Measurements from ENCODE around the gene HOXD10. TPM values are rescaled to one million over a fixed set of nuclear protein-coding genes. Genes with fewer than 3 reads are reported as not detected.

The HOXD10 gene
- total RNA-seq, 2 experiments from 2014 or later, result not detected

DNA sequence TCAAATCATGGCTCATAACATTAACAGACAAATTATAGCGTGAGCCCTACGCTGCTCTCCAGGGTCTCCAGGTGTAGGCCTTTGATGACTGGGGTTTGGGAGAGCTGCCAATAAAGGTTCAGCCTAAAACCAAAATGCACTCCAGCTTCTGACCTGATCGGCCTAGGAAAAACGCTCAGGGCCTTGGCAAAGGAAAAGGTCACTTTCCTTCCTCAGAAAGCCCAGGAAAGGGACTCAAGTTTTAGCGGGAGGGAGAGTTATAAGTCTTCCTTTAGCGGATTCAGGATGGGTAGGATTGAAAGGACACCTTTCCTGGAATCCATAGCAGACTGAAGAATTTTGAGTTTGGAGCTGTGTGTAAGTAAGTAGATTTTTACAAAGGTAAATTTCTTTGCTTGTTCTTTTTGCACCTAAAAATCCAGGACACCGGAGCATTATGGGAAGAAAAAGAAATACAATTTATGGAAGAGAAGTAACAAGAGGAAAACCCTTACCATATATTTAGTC lies 41.6 kb upstream of the HOXD10 start:
- Mint-ChIP-seq H3K4me1 (ENCODE audit: low read depth) (peaks cover 13% of the 10 kb centered on the region), H3K36me3 (ENCODE audit: low read depth) (peaks cover 14% of the 10 kb centered on the region), H3K4me3 (no peak overlapping the region), H3K27me3 (peaks cover 95% of the 10 kb centered on the region), H3K27ac (no peak overlapping the region), H3K9me3 (peaks cover 16% of the 10 kb centered on the region)
- Histone ChIP-seq H3K4me3 (ENCODE audit: low read length) (no peak overlapping the region), H3K36me3 (ENCODE audit: insufficient read depth, low read length) (no peaks in the 10 kb centered on the region), H3K9me3 (ENCODE audit: control insufficient read depth in 1 of 2, insufficient read depth in 1 of 2, low read length in 2 of 2) (peaks cover 33 to 40% of the 10 kb centered on the region in 2 experiments), H3K27ac (ENCODE audit: low read depth in 1 of 2, low read length in 2 of 2) (no peak overlapping the region), H3K4me1 (ENCODE audit: insufficient read depth, low read length) (peaks cover 15% of the 10 kb centered on the region), H3K27me3 (ENCODE audit: control insufficient read depth in 1 of 2, insufficient read depth in 2 of 2, low read length in 2 of 2) (peaks cover 88 to 95% of the 10 kb centered on the region in 2 experiments)
- TF ChIP-seq, protein P1, sequence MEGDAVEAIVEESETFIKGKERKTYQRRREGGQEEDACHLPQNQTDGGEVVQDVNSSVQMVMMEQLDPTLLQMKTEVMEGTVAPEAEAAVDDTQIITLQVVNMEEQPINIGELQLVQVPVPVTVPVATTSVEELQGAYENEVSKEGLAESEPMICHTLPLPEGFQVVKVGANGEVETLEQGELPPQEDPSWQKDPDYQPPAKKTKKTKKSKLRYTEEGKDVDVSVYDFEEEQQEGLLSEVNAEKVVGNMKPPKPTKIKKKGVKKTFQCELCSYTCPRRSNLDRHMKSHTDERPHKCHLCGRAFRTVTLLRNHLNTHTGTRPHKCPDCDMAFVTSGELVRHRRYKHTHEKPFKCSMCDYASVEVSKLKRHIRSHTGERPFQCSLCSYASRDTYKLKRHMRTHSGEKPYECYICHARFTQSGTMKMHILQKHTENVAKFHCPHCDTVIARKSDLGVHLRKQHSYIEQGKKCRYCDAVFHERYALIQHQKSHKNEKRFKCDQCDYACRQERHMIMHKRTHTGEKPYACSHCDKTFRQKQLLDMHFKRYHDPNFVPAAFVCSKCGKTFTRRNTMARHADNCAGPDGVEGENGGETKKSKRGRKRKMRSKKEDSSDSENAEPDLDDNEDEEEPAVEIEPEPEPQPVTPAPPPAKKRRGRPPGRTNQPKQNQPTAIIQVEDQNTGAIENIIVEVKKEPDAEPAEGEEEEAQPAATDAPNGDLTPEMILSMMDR (IDR thresholded peaks at IDR 0.05), result no peak
- ChIA-PET POLR2A (no interaction called here), CTCF (no interaction called here)
- DNase-seq (no peak), ATAC-seq (ENCODE audit: poor library complexity) (no peak)
- intact Hi-C loops (cut with DNase I, micrococcal nuclease), result loop anchor here (5.0 kb wide), 2 partner anchors 37 to 1758 kb away; no protein-coding TSS in a partner anchor

DNA sequence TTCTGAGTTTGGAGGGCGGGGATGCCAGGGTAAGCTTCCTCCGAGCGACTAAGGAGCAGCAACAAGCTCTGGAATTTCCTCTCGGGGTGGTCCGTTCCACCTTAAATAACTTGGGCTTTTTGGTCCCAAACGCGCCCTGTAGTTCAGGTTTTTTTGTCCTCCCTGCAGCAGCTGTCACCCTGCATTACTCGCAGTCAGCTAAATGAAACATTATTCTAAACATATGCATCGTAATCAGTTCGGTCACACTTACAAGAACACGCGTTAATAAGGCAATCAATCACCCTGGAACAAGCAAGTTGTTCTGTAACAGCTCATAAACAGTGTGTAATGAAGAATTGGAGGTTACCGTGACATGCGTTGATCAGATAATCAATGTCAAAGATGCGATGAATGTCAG lies 41.1 kb upstream of the HOXD10 start:
- CTCF ChIA-PET, result no interaction called here
- peaks cover 84 to 92% of the 10 kb centered on the region in 2 experiments for H3K27me3 ChIP-seq (ENCODE audit: control insufficient read depth in 1 of 2, insufficient read depth in 2 of 2, low read length in 2 of 2)

DNA sequence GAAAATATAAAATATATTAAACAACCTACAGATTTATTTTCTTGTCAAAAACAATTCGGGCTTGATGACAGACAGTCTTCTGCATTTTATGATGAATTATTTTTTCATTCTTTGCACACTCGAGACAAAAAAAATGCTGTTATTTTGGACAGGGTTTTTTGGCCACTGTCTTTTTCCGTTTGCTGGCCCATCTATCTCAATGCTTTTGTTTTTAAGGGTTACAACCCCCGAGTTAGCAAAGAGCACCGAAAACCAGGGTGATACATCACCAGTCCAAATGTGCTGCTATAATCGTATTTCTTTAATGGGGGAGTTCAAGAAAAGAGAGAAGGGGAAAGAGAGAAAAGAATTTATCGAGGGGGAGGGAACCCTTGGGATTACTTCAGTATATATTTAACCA lies 40.5 kb upstream of the HOXD10 start:
- no peak for ATAC-seq (ENCODE audit: poor library complexity)
- Histone ChIP-seq H3K4me1 (ENCODE audit: insufficient read depth, low read length) (peaks cover 22% of the 10 kb centered on the region), H3K4me3 (ENCODE audit: low read length) (no peak overlapping the region), H3K9me3 (ENCODE audit: control insufficient read depth in 1 of 2, insufficient read depth in 1 of 2, low read length in 2 of 2) (peaks cover 41 to 47% of the 10 kb centered on the region in 2 experiments), H3K36me3 (ENCODE audit: insufficient read depth, low read length) (no peaks in the 10 kb centered on the region), H3K27ac (ENCODE audit: low read depth in 1 of 2, low read length in 2 of 2) (no peak overlapping the region), H3K27me3 (ENCODE audit: control insufficient read depth in 1 of 2, insufficient read depth in 2 of 2, low read length in 2 of 2) (peaks cover 84 to 92% of the 10 kb centered on the region in 2 experiments)
- Mint-ChIP-seq H3K4me1 (ENCODE audit: low read depth) (peaks cover 15% of the 10 kb centered on the region), H3K27ac (no peak overlapping the region), H3K36me3 (ENCODE audit: low read depth) (peaks cover 20% of the 10 kb centered on the region), H3K4me3 (no peak overlapping the region), H3K27me3 (peaks cover 88% of the 10 kb centered on the region), H3K9me3 (peaks cover 16% of the 10 kb centered on the region)
- CTCF ChIA-PET, result no interaction called here
- TF ChIP-seq, protein P1 (IDR thresholded peaks at IDR 0.05), result no peak
- intact Hi-C loops (cut with DNase I, micrococcal nuclease), result loop anchor here in 1 of 2 experiments (5.0 kb wide), 1 partner anchor 36 kb away; no protein-coding TSS in a partner anchor
- no peak for DNase-seq
- POLR2A ChIA-PET, result no interaction called here

More for the DNA sequence above, 41.1 kb upstream of the HOXD10 start:
- Histone ChIP-seq H3K9me3 (ENCODE audit: control insufficient read depth in 1 of 2, insufficient read depth in 1 of 2, low read length in 2 of 2) (peaks cover 37 to 41% of the 10 kb centered on the region in 2 experiments), H3K36me3 (ENCODE audit: insufficient read depth, low read length) (no peaks in the 10 kb centered on the region), H3K4me3 (ENCODE audit: low read length) (no peak overlapping the region), H3K27ac (ENCODE audit: low read depth in 1 of 2, low read length in 2 of 2) (no peak overlapping the region), H3K4me1 (ENCODE audit: insufficient read depth, low read length) (peaks cover 16% of the 10 kb centered on the region)
- H3K4me1 Mint-ChIP-seq (ENCODE audit: low read depth), result peaks cover 13% of the 10 kb centered on the region
- TF ChIP-seq, protein P1 (IDR thresholded peaks at IDR 0.05), result no peak
- peaks cover 16% of the 10 kb centered on the region for H3K9me3 Mint-ChIP-seq
- no peak for ATAC-seq (ENCODE audit: poor library complexity)
- peaks cover 90% of the 10 kb centered on the region for H3K27me3 Mint-ChIP-seq
- no peak overlapping the region for H3K27ac Mint-ChIP-seq
- H3K4me3 Mint-ChIP-seq, result no peak overlapping the region
- no peak for DNase-seq
- POLR2A ChIA-PET, result no interaction called here
- intact Hi-C loops (cut with DNase I, micrococcal nuclease), result loop anchor here in 1 of 2 experiments (5.0 kb wide), 1 partner anchor 37 kb away; no protein-coding TSS in a partner anchor
- peaks cover 14% of the 10 kb centered on the region for H3K36me3 Mint-ChIP-seq (ENCODE audit: low read depth)
